Motor neuron (in vitro differentiated cells): ENCODE data around the gene ITPRIPL2. TPM values are rescaled to one million over a fixed set of nuclear protein-coding genes. Genes with fewer than 3 reads are reported as not detected.

Experiments
- ATAC-seq, 8 experiments: fragments of 200-7000 bp; cut with Tn5 transposase; replicated peaks in 6 of 8; 2 replicates each; pipeline ENCODE4 v1.8.0; 2021; ENCODE audit warnings: mild to moderate bottlenecking in 8 of 8, moderate library complexity in 8 of 8
- H3K27ac ChIP-seq, 2 donors: fragments of 250-450 bp; sonication (Bioruptor Pico); 2 replicates each; pipeline ENCODE4 v1.9.0; 2021; ENCODE audit warnings: antibody characterized with exemption in 2 of 2, mild to moderate bottlenecking in 2 of 2, moderate library complexity in 1 of 2
- H3K4me1 ChIP-seq, 2 donors: fragments of 250-450 bp; sonication (Bioruptor Pico); replicated peaks in 1 of 2; 2 replicates each; pipeline ENCODE4 v1.6.1; 2021; ENCODE audit warnings: antibody characterized with exemption in 2 of 2, mild to moderate bottlenecking in 2 of 2, moderate library complexity in 1 of 2
- H3K4me3 ChIP-seq, 5 donors: fragments of 250-450 bp; sonication (Bioruptor Pico); 2 replicates each; pipeline ENCODE4 v1.9.0; 2021; ENCODE audit warnings: antibody characterized with exemption in 5 of 5, mild to moderate bottlenecking in 5 of 5, moderate library complexity in 4 of 5
- WGBS, 10 experiments: fragments of 450-650 bp; shearing (Covaris generic); methylation state at CpG; one replicate each; pipeline ENCODE4 v1.0.0; 2022; 5-methylcytosine and 5-hydroxymethylcytosine counted together
- in situ Hi-C, 9 experiments: fragments of 400-800 bp; cut with MboI; loops; one replicate each; pipeline ENCODE4 v1.15.0; 2021; ENCODE audit warnings: low sequenced_read_pairs in 9 of 9, low pct_unique_long_range_greater_than_20kb in 2 of 9; ENCODE audit not compliant: unreplicated experiment in 9 of 9
- total RNA-seq, 8 experiments: library from RNA; unstranded; fragments of 300-600 nt; gene quantifications; 2 replicates each; pipeline versions ENCODE4 v1.2.3 to v1.2.4, GENCODE V29; 2022

ITPRIPL2 gene
- total RNA-seq, 8 experiments from 2014 or later: 1.3 to 29.3 (median 7.8) TPM

- Histone ChIP-seq H3K4me3 (no peak overlapping the region), H3K27ac (no peak overlapping the region), H3K4me1 (peaks cover 3 to 5% of the 10 kb centered on the region in 2 donors)
- in situ Hi-C loops: no loop called here
- WGBS, 10 experiments: 1 to 88% (median 47%) methylated on average over 1 to 9 of the region's 11 CpGs; no CpG with 5 or more reads in 2 of the 10 experiments
- peak in 7 of 8 experiments; percentile 15 to 76 (median 58) for ATAC-seq
These were observed 17.4 kb downstream of the ITPRIPL2 start for GRCh38 chr16:19130852-19131824.

- ATAC-seq: peak in 2 of 8 experiments; percentile 32 to 70
- in situ Hi-C loops: no loop called here
These were observed 18.1 kb downstream of the ITPRIPL2 start for GRCh38 chr16:19131825-19132218.

GRCh38 chr16:19132255-19132654 is 18.5 kb downstream of the ITPRIPL2 start:
- 90 to 100% methylated on average over 1 of the region's 1 CpG; no CpG with 5 or more reads in 8 of the 10 experiments for WGBS, 10 experiments
- in situ Hi-C loops: no loop called here
- Histone ChIP-seq H3K4me3 (no peak overlapping the region), H3K27ac (no peak overlapping the region), H3K4me1 (peaks cover 3 to 5% of the 10 kb centered on the region in 2 donors)
- no peak for ATAC-seq

More at GRCh38 chr16:19131825-19132218, 18.1 kb downstream of the ITPRIPL2 start:
- H3K27ac ChIP-seq: no peak overlapping the region
- H3K4me3 ChIP-seq: no peak overlapping the region
- H3K4me1 ChIP-seq: peaks cover 3 to 5% of the 10 kb centered on the region in 2 donors

DNA sequence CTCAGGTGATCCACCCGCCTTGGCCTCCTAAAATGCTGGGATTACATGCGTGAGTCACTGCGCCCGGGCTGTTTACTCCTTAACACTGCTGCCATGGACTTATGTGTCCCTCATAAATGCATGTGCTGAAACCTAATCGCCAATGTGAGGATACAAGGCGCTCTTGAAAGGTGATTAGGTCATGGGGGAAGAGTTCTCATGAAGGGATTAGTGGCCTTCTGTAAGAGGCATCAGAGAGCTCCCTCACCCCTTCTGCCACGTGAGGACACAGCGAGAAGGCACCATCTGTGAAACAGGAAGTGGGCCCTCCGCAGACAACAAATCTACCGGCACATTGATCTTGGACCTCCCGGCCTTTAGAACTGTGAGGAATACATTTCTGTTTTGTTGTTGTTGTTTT is 19.1 kb downstream of the ITPRIPL2 start:
- peaks cover 3 to 5% of the 10 kb centered on the region in 2 donors for H3K4me1 ChIP-seq
- 78 to 100% (median 89%) methylated on average over 2 to 5 of the region's 11 CpGs; no CpG with 5 or more reads in 6 of the 10 experiments for WGBS, 10 experiments
- no peak for ATAC-seq
- H3K27ac ChIP-seq: no peak overlapping the region
- H3K4me3 ChIP-seq: no peak overlapping the region
- in situ Hi-C loops: no loop called here

DNA sequence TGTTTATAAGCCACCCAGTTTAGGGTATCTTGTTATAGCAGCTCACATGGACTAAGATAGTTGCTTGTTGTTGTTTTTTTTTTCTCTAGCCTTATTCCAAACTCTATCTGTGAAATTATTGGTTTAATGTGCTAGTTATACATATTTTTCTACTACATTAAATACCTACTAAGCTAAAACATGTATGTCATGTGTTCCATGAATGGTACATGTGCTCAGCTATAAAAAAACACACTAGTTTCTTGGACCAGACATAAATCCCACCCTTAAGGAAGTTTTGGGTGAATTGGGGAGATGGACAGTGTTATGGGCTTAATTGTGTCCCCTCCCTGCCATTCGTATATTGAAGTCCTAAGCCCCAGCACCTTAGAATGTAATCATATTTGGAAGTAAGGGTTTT is 19.8 kb downstream of the ITPRIPL2 start:
- H3K4me1 ChIP-seq: peaks cover 5 to 10% of the 10 kb centered on the region in 2 donors
- no peak overlapping the region for H3K27ac ChIP-seq
- in situ Hi-C loops: no loop called here
- H3K4me3 ChIP-seq: no peak overlapping the region
- WGBS, 10 experiments: 83 to 100% (median 100%) methylated on average over 1 of the region's 1 CpG; no CpG with 5 or more reads in 5 of the 10 experiments
- no peak for ATAC-seq

DNA sequence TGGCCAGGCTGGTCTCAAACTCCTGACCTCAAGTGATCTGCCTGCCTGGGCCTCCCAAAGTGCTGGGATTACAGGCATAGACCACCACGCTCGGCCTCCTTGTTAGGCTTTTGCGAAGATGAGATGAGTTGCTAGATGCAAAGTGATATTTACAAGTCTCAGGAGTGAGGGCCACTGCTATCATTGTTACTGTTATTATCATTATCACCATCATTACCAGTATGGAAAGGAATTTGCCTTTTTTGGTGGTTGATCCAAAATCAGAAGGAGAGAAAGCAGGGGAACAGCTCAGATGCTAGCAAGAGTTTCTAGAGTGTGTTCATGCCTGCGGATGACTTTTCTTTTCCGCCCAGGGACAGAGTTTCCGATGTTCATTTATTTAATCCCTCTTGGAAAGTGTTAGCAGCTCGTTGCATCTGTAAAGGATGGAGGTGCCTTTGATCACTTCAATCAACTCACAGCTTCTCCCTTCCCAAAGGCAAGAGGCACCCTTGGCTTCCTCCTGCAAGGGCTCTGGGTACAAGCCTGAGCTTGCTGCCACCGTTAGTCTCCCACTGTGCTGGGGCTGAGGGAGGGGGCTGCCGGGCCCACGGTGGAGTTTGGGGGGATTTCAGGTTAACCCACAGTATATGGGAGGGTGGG is 21.6 kb downstream of the ITPRIPL2 start:
- Histone ChIP-seq H3K4me3 (no peak overlapping the region), H3K4me1 (peaks cover 6 to 13% of the 10 kb centered on the region in 2 donors), H3K27ac (no peak overlapping the region)
- in situ Hi-C loops: no loop called here
- 73 to 100% (median 87%) methylated on average over 1 to 9 of the region's 10 CpGs; no CpG with 5 or more reads in 2 of the 10 experiments for WGBS, 10 experiments
- no peak for ATAC-seq

- no peak overlapping the region for H3K27ac ChIP-seq
- peak in 3 of 8 experiments; percentile 32 to 48 (median 39) for ATAC-seq
These were observed 22.2 kb downstream of the ITPRIPL2 start for GRCh38 chr16:19135896-19136438.

GRCh38 chr16:19136549-19137196 is 22.9 kb downstream of the ITPRIPL2 start:
- peak; percentile 18 to 85 (median 49) for ATAC-seq
- Histone ChIP-seq H3K27ac (no peak overlapping the region), H3K4me3 (no peak overlapping the region), H3K4me1 (peaks cover 3 to 8% of the 10 kb centered on the region in 2 donors)
- in situ Hi-C loops: no loop called here
- 0 to 80% (median 45%) methylated on average over 2 to 10 of the region's 10 CpGs; no CpG with 5 or more reads in 1 of the 10 experiments for WGBS, 10 experiments

More at GRCh38 chr16:19135896-19136438, 22.2 kb downstream of the ITPRIPL2 start:
- in situ Hi-C loops: no loop called here
- 55 to 83% methylated on average over 1 to 4 of the region's 7 CpGs; no CpG with 5 or more reads in 8 of the 10 experiments for WGBS, 10 experiments
- H3K4me1 ChIP-seq: peaks cover 6 to 11% of the 10 kb centered on the region in 2 donors
- H3K4me3 ChIP-seq: no peak overlapping the region

DNA sequence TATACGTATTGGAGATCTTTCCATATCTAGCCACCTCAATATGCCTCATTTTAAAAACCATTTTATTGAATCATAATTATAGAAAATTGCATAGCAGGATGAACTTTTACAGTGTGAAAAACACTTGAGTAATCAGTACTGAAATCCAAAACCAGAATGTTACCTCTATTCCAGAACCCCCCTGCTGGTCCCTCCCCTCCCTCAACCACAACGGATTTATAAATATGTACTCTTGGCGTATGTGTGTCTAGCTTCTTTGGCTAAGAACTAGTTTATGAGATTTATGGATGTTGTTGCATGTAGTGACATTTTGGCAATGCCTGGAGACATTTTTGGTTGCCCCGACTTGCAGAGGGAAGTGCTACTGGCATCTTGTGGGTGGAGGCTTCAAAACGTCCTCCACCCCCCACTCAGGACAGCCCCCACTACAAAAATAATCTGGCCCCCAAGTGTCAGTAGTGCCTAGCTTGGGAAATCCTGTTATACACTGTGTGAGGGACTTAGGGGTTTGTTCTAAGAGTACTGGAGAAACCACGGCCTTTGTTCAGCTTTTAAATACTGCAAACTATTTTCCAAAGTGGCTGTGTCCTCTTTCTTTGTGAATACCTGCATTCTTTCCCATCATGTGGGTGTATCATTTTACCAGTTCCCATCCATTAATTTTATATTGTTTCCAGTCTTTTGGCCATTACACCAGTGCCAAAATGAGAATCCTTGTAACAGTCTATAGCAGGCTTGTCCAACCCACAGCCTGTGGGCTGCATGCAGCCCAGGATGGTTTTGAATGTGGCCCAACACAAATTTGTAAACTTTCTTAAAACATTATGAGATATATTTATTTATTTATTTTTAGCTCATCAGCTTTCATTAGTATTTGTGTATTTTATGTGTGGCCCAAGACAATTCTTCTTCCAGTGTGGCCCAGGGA is 23.7 kb downstream of the ITPRIPL2 start:
- no peak overlapping the region for H3K27ac ChIP-seq
- ATAC-seq: peak in 3 of 8 experiments; percentile 9 to 45 (median 28)
- H3K4me1 ChIP-seq: peaks cover 3 to 8% of the 10 kb centered on the region in 2 donors
- H3K4me3 ChIP-seq: no peak overlapping the region
- WGBS, 10 experiments: 0 to 100% (median 66%) methylated on average over 1 to 6 of the region's 6 CpGs; no CpG with 5 or more reads in 2 of the 10 experiments
- in situ Hi-C loops: no loop called here

- WGBS, 10 experiments: 0 to 57% (median 25%) methylated on average over 2 to 3 of the region's 4 CpGs; no CpG with 5 or more reads in 6 of the 10 experiments
- peak; percentile 35 to 57 (median 47) for ATAC-seq
- no peak overlapping the region for H3K27ac ChIP-seq
These were observed 24.8 kb downstream of the ITPRIPL2 start for GRCh38 chr16:19138601-19139000.

DNA sequence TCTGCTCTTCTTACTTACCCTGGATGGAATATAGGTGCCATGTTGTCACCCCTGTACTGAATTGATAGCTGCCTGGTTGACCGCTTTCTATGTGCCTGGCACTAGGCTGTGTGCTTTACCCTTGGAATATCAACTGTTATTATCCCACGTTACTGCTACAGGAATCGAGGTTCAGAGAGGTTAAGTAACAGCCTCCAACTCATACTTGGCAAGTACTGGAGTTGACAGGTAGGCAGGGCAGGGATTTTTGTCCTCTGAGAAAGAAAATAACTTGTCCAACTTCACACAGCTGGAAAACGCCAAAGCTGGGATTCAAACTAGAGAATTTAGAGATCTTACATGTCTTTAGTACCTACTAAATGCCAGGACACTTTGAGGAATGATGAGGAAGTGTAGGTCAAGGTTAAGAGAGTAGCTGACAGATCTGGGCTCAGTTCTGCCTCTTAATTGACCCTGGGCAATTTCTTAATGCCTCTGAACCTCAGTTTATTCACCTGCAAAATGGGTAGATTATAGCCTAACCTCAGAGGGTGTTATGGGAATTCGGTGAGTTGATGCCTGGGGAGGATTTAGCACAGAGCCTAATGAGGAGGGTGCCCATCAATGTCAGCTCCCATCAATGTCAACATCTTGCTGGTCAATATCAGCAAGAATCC is 25.8 kb downstream of the ITPRIPL2 start:
- in situ Hi-C loops: no loop called here
- WGBS, 10 experiments: 60 to 100% (median 83%) methylated on average over 1 to 4 of the region's 5 CpGs; no CpG with 5 or more reads in 3 of the 10 experiments
- no peak for ATAC-seq
- Histone ChIP-seq H3K4me1 (peaks cover 15% of the 10 kb centered on the region in 2 donors), H3K4me3 (no peak overlapping the region), H3K27ac (no peak overlapping the region)

More at GRCh38 chr16:19138601-19139000, 24.8 kb downstream of the ITPRIPL2 start:
- peaks cover 12 to 14% of the 10 kb centered on the region in 2 donors for H3K4me1 ChIP-seq
- H3K4me3 ChIP-seq: no peak overlapping the region
- in situ Hi-C loops: no loop called here
